Myocyte (in vitro differentiated cells): Measurements from ENCODE around the gene LNPK. TPM values are rescaled to one million over a fixed set of nuclear protein-coding genes. Genes with fewer than 3 reads are reported as not detected.
A peak's percentile ranks its signal among the peaks of the same experiment; 100 is the strongest.
"Not testable (repeated sequence)": the region's sequence is repeated elsewhere in the genome, so short reads cannot be mapped to it uniquely, and the experiment has no call there.

ENCODE experiments used
- DNase-seq: peaks from one replicate; pipeline ENCODE4 v3.0.0-alpha.2; 2012; ENCODE audit warnings: low read depth
- total RNA-seq: library from RNA; depleted of rRNA; stranded (reverse); fragments of >200 nt; gene quantifications from 2 replicates; pipeline ENCODE4 v1.2.3, GENCODE V29; 2014

The LNPK gene
- total RNA-seq, 1 donor from 2014 or later: 51.5 TPM

GRCh38 chr2:175973373-175973772 lies 28.7 kb downstream of the LNPK start:
- DNase-seq: no peak

GRCh38 chr2:175966839-175967238 lies 35.2 kb downstream of the LNPK start:
- DNase-seq: no peak

GRCh38 chr2:175965773-175966172 lies 36.3 kb downstream of the LNPK start:
- DNase-seq: no peak

- no peak for DNase-seq
Observed at GRCh38 chr2:175964195-175964594, 37.9 kb downstream of the LNPK start.

GRCh38 chr2:175963171-175963570 lies 38.9 kb downstream of the LNPK start:
- DNase-seq: not testable (repeated sequence)

- no peak for DNase-seq
Observed at GRCh38 chr2:175957845-175958244, 44.2 kb downstream of the LNPK start.

GRCh38 chr2:175955136-175955535 lies 46.9 kb downstream of the LNPK start:
- DNase-seq: no peak

- no peak for DNase-seq
Observed at GRCh38 chr2:175950512-175950911, 51.6 kb downstream of the LNPK start.

GRCh38 chr2:175948191-175948590 lies 53.9 kb downstream of the LNPK start:
- no peak for DNase-seq

GRCh38 chr2:175947073-175947472 lies 55.0 kb downstream of the LNPK start:
- no peak for DNase-seq

GRCh38 chr2:175941699-175942098 lies 60.4 kb downstream of the LNPK start:
- DNase-seq: no peak

- no peak for DNase-seq
Observed at GRCh38 chr2:175937216-175937615, 64.9 kb downstream of the LNPK start.

GRCh38 chr2:175935289-175936181 lies 66.5 kb downstream of the LNPK start:
- no peak for DNase-seq

GRCh38 chr2:175932675-175933074 lies 69.4 kb downstream of the LNPK start:
- DNase-seq: no peak

GRCh38 chr2:175931805-175932204 lies 70.3 kb downstream of the LNPK start:
- DNase-seq: peak; percentile 59

GRCh38 chr2:175930504-175930903 lies 71.6 kb downstream of the LNPK start:
- DNase-seq: no peak

GRCh38 chr2:175929850-175930249 lies 72.2 kb downstream of the LNPK start:
- peak; percentile 89 for DNase-seq

GRCh38 chr2:175926272-175926671 lies 75.8 kb downstream of the LNPK start:
- peak; percentile 32 for DNase-seq

GRCh38 chr2:175922160-175922559 lies 79.9 kb downstream of the LNPK start:
- no peak for DNase-seq

GRCh38 chr2:175918935-175919334 lies 83.1 kb downstream of the LNPK start:
- no peak for DNase-seq

- no peak for DNase-seq
Observed at GRCh38 chr2:175914846-175915245, 87.2 kb downstream of the LNPK start.

- DNase-seq: not testable (repeated sequence)
Observed at GRCh38 chr2:175913849-175914743, 88.0 kb downstream of the LNPK start.
